Measurements from ENCODE around the gene ACOT11.

ACOT11 gene

DNA sequence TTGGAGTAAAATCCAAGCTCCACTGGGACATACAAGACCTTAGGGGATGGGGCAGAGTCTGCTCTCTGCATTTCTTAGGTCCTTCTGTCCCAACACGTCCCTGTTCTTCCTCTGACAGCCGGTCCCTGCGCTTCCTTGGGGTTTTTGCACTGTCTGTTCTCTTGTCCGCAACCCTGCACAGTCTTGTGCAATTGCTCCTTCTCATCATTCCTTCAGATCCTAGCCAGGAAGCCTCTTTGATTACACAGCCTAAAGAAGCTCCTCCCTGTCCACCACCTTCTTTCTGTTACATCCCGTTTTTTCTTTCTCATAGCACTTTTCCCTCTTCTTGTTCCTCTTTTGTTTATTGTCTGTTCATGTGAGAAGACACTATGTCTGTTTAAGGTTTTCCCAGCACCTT, 19.9 kb downstream of the ACOT11 start:
- Histone ChIP-seq H3F3A (ENCODE audit: insufficient read depth, low read length) (no peaks in the 10 kb centered on the region), H3K27ac (ENCODE audit: low read length) (no peak overlapping the region), H3K9me2 (replicated peaks; ENCODE audit: insufficient read depth, low read length) (no peaks in the 10 kb centered on the region), H2AFZ (ENCODE audit: low read length) (no peak overlapping the region), H3K27me3 (replicated peaks; ENCODE audit: insufficient read depth, low read length) (no peaks in the 10 kb centered on the region), H3K36me3 (replicated peaks; ENCODE audit: insufficient read depth, low read length) (no peaks in the 10 kb centered on the region), H3K4me2 (ENCODE audit: low read depth, low read length) (no peak overlapping the region), H4K20me1 (ENCODE audit: insufficient read depth, low read length) (no peaks in the 10 kb centered on the region), H3K4me3 (ENCODE audit: low read length) (no peak overlapping the region), H3K9ac (ENCODE audit: low read length) (no peak overlapping the region), H3K9me3 (replicated peaks; ENCODE audit: insufficient read depth, low read length) (no peaks in the 10 kb centered on the region), H3K79me2 (ENCODE audit: low read length) (no peaks in the 10 kb centered on the region), H3K4me1 (ENCODE audit: low read length) (no peaks in the 10 kb centered on the region)
- TF ChIP-seq EZH2 (optimal IDR thresholded peaks at IDR 0.05; ENCODE audit: low read depth, low read length) (no peak), EZH2phosphoT487 (IDR thresholded peaks at IDR 0.05; ENCODE audit: low read length) (no peak)
- TF ChIP-seq, protein P1, sequence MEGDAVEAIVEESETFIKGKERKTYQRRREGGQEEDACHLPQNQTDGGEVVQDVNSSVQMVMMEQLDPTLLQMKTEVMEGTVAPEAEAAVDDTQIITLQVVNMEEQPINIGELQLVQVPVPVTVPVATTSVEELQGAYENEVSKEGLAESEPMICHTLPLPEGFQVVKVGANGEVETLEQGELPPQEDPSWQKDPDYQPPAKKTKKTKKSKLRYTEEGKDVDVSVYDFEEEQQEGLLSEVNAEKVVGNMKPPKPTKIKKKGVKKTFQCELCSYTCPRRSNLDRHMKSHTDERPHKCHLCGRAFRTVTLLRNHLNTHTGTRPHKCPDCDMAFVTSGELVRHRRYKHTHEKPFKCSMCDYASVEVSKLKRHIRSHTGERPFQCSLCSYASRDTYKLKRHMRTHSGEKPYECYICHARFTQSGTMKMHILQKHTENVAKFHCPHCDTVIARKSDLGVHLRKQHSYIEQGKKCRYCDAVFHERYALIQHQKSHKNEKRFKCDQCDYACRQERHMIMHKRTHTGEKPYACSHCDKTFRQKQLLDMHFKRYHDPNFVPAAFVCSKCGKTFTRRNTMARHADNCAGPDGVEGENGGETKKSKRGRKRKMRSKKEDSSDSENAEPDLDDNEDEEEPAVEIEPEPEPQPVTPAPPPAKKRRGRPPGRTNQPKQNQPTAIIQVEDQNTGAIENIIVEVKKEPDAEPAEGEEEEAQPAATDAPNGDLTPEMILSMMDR (IDR thresholded peaks at IDR 0.05; ENCODE audit: low read length) = no peak
- no peak for DNase-seq

DNA sequence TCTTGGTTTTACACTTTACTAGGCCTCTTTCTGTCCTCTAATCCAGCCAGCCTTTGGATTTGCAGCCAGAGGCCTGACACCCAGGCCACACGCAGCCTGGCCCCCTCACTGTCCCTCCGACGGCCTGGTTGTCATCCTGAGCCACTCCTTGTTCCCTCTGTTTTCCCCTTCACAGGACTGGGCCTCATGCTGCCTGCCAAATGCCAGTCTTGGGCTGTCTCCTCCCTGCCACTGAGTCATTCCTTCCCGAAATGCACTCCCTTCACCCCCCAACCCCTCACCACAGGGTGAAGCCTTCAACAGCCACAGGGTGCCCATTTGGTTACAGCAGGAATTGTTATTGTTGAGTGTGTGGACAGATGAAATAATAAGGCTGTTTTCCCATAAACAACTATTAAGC, 21.3 kb downstream of the ACOT11 start:
- H3K27ac ChIP-seq (ENCODE audit: low read length) = no peak overlapping the region
- no peak for DNase-seq
- no peaks in the 10 kb centered on the region for H3K27me3 ChIP-seq (replicated peaks; ENCODE audit: insufficient read depth, low read length)
- no peaks in the 10 kb centered on the region for H3K4me1 ChIP-seq (ENCODE audit: low read length)
- no peaks in the 10 kb centered on the region for H3F3A ChIP-seq (ENCODE audit: insufficient read depth, low read length)
- no peaks in the 10 kb centered on the region for H4K20me1 ChIP-seq (ENCODE audit: insufficient read depth, low read length)
- no peaks in the 10 kb centered on the region for H3K9me2 ChIP-seq (replicated peaks; ENCODE audit: insufficient read depth, low read length)
- no peaks in the 10 kb centered on the region for H3K9me3 ChIP-seq (replicated peaks; ENCODE audit: insufficient read depth, low read length)
- no peak overlapping the region for H3K9ac ChIP-seq (ENCODE audit: low read length)
- H3K4me3 ChIP-seq (ENCODE audit: low read length) = no peak overlapping the region
- H3K4me2 ChIP-seq (ENCODE audit: low read depth, low read length) = no peak overlapping the region
- no peaks in the 10 kb centered on the region for H3K79me2 ChIP-seq (ENCODE audit: low read length)
- no peaks in the 10 kb centered on the region for H3K36me3 ChIP-seq (replicated peaks; ENCODE audit: insufficient read depth, low read length)
- H2AFZ ChIP-seq (ENCODE audit: low read length) = no peak overlapping the region
- TF ChIP-seq EZH2phosphoT487 (IDR thresholded peaks at IDR 0.05; ENCODE audit: low read length) = no peak
- no peak for TF ChIP-seq EZH2 (optimal IDR thresholded peaks at IDR 0.05; ENCODE audit: low read depth, low read length)
- TF ChIP-seq, protein P1 (IDR thresholded peaks at IDR 0.05; ENCODE audit: low read length) = no peak

DNA sequence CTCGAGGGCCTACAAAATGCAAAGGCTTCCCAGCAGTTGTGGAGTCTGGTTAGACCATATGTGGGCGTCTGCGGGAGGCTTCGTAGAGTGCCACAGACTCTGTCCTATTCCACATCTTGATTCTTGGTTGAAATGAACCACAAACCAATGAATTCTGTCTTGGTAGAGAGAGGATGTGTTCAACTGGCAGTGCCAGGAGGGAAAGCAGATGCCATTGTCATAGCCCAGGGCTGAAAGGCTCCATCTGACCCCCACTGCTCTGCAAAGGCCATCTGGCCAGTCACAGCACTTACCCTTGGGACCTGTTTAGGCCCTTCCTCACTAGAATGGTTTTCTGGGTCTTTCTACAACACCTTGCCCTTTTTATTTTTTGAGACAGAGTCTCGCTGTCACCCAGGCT, 22.1 kb downstream of the ACOT11 start:
- Histone ChIP-seq H3K4me3 (ENCODE audit: low read length) (no peak overlapping the region), H3K9ac (ENCODE audit: low read length) (no peak overlapping the region), H3K36me3 (replicated peaks; ENCODE audit: insufficient read depth, low read length) (no peaks in the 10 kb centered on the region), H3K9me3 (replicated peaks; ENCODE audit: insufficient read depth, low read length) (no peaks in the 10 kb centered on the region), H3K27ac (ENCODE audit: low read length) (no peak overlapping the region), H2AFZ (ENCODE audit: low read length) (no peak overlapping the region), H3F3A (ENCODE audit: insufficient read depth, low read length) (no peaks in the 10 kb centered on the region), H3K79me2 (ENCODE audit: low read length) (no peaks in the 10 kb centered on the region), H3K4me1 (ENCODE audit: low read length) (no peaks in the 10 kb centered on the region), H3K4me2 (ENCODE audit: low read depth, low read length) (no peak overlapping the region), H3K27me3 (replicated peaks; ENCODE audit: insufficient read depth, low read length) (no peaks in the 10 kb centered on the region), H4K20me1 (ENCODE audit: insufficient read depth, low read length) (no peaks in the 10 kb centered on the region), H3K9me2 (replicated peaks; ENCODE audit: insufficient read depth, low read length) (no peaks in the 10 kb centered on the region)
- DNase-seq = no peak
- no peak for TF ChIP-seq EZH2 (optimal IDR thresholded peaks at IDR 0.05; ENCODE audit: low read depth, low read length)
- TF ChIP-seq, protein P1 (IDR thresholded peaks at IDR 0.05; ENCODE audit: low read length) = no peak
- no peak for TF ChIP-seq EZH2phosphoT487 (IDR thresholded peaks at IDR 0.05; ENCODE audit: low read length)

All from MM.1S (cell line).